K562 (cell line): ENCODE data around the gene TRMT1. TPM values are rescaled to one million over a fixed set of nuclear protein-coding genes. Genes with fewer than 3 reads are reported as not detected.

Source experiments
- BDP1 ChIP-seq: IDR thresholded peaks from 3 replicates; pipeline ENCODE4 v1.6.1; 2011; ENCODE audit not compliant: insufficient read length, insufficient read depth
- BRD4 ChIP-seq: fragments of 200-600 bp; sonication (generic); IDR thresholded peaks from 2 replicates; pipeline ENCODE4 v1.6.1; 2017; ENCODE audit warnings: inconsistent platforms
- FIP1L1 ChIP-seq: fragments of 200-400 bp; formaldehyde crosslinking; IDR thresholded peaks from 2 replicates; pipeline ENCODE4 v1.6.1; 2018; ENCODE audit warnings: mild to moderate bottlenecking, low read depth, low read length; ENCODE audit not compliant: poor library complexity, severe bottlenecking
- FOXJ2 ChIP-seq: fragments of 200-800 bp; sonication (Bioruptor generic); IDR thresholded peaks from 2 replicates; pipeline ENCODE4 v1.6.1; 2016; ENCODE audit warnings: missing genetic modification characterization, missing compliant biosample characterization
- HDAC1 ChIP-seq, 2 experiments: fragments of 450-650 bp; IDR thresholded peaks; 2 replicates each; pipeline ENCODE4 v1.6.1; 2016 to 2017; ENCODE audit warnings: inconsistent platforms in 1 of 2, mild to moderate bottlenecking in 1 of 2, moderate library complexity in 1 of 2
- KDM2B ChIP-seq: fragments of 250-450 bp; sonication (Bioruptor Pico); IDR thresholded peaks from 2 replicates; pipeline ENCODE4 v1.8.0; 2021; ENCODE audit warnings: mild to moderate bottlenecking, moderate library complexity
- PHB2 ChIP-seq: fragments of 450-650 bp; IDR thresholded peaks from 2 replicates; pipeline ENCODE4 v1.6.1; 2017; ENCODE audit warnings: low read depth
- STAT5A ChIP-seq: IDR thresholded peaks from 2 replicates; pipeline ENCODE4 v1.6.1; 2012; ENCODE audit warnings: low read length, inconsistent platforms, borderline replicate concordance
- TRIM25 ChIP-seq: fragments of 450-650 bp; IDR thresholded peaks from 2 replicates; pipeline ENCODE4 v1.7.0; 2016; ENCODE audit warnings: borderline replicate concordance
- ZNF217 ChIP-seq: sonication (generic); formaldehyde crosslinking; IDR thresholded peaks from 2 replicates; pipeline ENCODE4 v1.8.0; 2022; ENCODE audit warnings: mild to moderate bottlenecking, missing genetic modification reagents
- ZNF75A ChIP-seq: fragments of 450-650 bp; formaldehyde crosslinking; IDR thresholded peaks from 2 replicates; pipeline ENCODE4 v1.4.0; 2020; ENCODE audit warnings: mild to moderate bottlenecking
- ZNF764 ChIP-seq: fragments of 250-450 bp; sonication (Bioruptor Pico); IDR thresholded peaks from 2 replicates; pipeline ENCODE4 v1.4.0; 2020; ENCODE audit warnings: low read depth, mild to moderate bottlenecking, moderate library complexity
- ZNF766 ChIP-seq: fragments of 200-800 bp; sonication (Bioruptor generic); conservative IDR thresholded peaks from 2 replicates; pipeline ENCODE4 v1.6.1; 2016; ENCODE audit warnings: missing genetic modification characterization, missing compliant biosample characterization
- polyA plus RNA-seq, 8 experiments: library from polyadenylated mRNA; depleted of rRNA in 4 of 8; stranded (reverse) in 5 of 8; unstranded in 3 of 8; fragments of >200 nt; fragmentation: Nextera tagmentation in 2 of 8; fragmentation: Illumina TruSeq in 1 of 8; extraction: Ambion mirVana in 2 of 8; extraction: Trizol in 1 of 8; gene quantifications; 2 replicates each; pipeline versions ENCODE4 v1.2.1 to v1.2.3, GENCODE V29; 2011 to 2014; ENCODE audit warnings: inconsistent platforms in 1 of 8, missing spikeins in 1 of 8
- total RNA-seq, 7 experiments: library from RNA; depleted of rRNA in 6 of 7; stranded (reverse); fragments of >200 nt in 6 of 7; fragmentation: Illumina TruSeq in 2 of 7; extraction: Trizol in 2 of 7; gene quantifications; 2 replicates each; pipeline versions ENCODE4 v1.2.1 to v1.2.3, GENCODE V29; 2011 to 2021; ENCODE audit warnings: low replicate concordance in 1 of 7
- TF ChIP-seq, protein P1 (sequence below): fragments of 250-450 bp; sonication (Bioruptor Pico); IDR thresholded peaks from 2 replicates; pipeline ENCODE4 v1.4.0; 2020; ENCODE audit warnings: mild to moderate bottlenecking, moderate library complexity
- TF ChIP-seq, protein P2 (sequence below): IDR thresholded peaks from 2 replicates; pipeline ENCODE4 v1.6.1; 2011; ENCODE audit not compliant: insufficient read length; ENCODE audit errors: extremely low read depth
- TF ChIP-seq, protein P3 (sequence below): sonication (generic); formaldehyde crosslinking; IDR thresholded peaks from 2 replicates; pipeline ENCODE4 v1.8.1; 2022; ENCODE audit warnings: missing genetic modification reagents

TRMT1 gene
- total and polyA plus RNA-seq, 9 of the 15 experiments (the other 6 are each of a cell fraction or from before 2014, with no cell fraction given), result 5.8 to 158 (median 54.3) TPM

DNA sequence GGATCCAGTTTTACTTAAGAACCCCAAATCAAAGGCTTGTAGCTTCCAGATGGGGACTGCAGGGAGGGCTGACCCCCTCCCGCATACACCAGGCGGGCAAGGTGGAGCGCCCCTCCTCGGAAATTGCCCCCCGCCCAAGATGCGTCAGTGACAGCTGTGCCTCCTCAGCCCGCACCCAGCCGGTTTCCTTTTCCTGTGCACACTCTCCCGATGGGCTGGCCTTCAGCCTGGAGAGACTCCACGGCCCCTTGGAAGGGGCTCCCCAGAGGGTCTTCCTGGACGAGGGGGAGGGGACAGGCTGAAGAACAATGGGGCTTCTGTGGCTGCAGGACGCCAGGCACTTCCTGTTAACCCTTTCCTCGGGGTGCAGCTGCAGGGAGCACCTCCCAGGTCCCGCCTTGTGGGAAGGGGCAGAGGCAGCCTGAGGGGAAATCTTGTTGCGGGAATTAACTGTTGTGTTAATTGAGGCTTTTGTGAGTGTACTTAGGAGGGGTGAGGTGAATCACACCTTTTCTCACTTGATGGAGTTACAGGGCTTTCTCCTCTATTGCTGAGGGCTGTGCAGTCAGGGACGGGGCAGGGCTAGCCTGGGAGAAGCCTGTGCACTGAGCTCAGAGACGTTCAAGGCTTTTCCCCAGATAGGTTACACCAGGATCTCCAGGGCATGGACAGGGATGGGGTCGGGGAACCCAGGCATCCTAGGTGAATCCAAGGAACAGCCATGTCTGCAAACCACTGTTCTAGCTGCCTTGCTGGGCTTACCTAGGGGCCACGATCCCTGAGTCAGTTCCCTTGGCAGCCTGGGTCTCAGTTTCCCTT lies 48.0 kb upstream of the TRMT1 start (continued):
- TF ChIP-seq BRD4 (no peak), FOXJ2 (tag) (no peak), ZNF217 (no peak), ZNF75A (CRISPR knock-in tag) (no peak), TRIM25 (no peak), KDM2B (CRISPR knock-in tag) (no peak), BDP1 (no peak), PHB2 (no peak), STAT5A (no peak), ZNF764 (CRISPR knock-in tag) (no peak), FIP1L1 (no peak), HDAC1 (IDR thresholded peaks at IDR 0.05) (0 out of 4 replicates have a peak, but pooled peaks of 1 of the 2 experiments have one; percentile 40), ZNF766 (CRISPR knock-in tag) (peak; percentile 14; the same call in 1 of the 2 replicates)
- TF ChIP-seq, protein P1, sequence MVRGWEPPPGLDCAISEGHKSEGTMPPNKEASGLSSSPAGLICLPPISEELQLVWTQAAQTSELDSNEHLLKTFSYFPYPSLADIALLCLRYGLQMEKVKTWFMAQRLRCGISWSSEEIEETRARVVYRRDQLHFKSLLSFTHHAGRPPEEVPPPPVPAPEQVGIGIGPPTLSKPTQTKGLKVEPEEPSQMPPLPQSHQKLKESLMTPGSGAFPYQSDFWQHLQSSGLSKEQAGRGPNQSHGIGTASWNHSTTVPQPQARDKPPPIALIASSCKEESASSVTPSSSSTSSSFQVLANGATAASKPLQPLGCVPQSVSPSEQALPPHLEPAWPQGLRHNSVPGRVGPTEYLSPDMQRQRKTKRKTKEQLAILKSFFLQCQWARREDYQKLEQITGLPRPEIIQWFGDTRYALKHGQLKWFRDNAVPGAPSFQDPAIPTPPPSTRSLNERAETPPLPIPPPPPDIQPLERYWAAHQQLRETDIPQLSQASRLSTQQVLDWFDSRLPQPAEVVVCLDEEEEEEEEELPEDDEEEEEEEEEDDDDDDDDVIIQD (CRISPR knock-in tag), result no peak
- TF ChIP-seq, protein P2, sequence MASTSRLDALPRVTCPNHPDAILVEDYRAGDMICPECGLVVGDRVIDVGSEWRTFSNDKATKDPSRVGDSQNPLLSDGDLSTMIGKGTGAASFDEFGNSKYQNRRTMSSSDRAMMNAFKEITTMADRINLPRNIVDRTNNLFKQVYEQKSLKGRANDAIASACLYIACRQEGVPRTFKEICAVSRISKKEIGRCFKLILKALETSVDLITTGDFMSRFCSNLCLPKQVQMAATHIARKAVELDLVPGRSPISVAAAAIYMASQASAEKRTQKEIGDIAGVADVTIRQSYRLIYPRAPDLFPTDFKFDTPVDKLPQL, result no peak
- TF ChIP-seq, protein P3, sequence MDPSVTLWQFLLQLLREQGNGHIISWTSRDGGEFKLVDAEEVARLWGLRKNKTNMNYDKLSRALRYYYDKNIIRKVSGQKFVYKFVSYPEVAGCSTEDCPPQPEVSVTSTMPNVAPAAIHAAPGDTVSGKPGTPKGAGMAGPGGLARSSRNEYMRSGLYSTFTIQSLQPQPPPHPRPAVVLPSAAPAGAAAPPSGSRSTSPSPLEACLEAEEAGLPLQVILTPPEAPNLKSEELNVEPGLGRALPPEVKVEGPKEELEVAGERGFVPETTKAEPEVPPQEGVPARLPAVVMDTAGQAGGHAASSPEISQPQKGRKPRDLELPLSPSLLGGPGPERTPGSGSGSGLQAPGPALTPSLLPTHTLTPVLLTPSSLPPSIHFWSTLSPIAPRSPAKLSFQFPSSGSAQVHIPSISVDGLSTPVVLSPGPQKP (CRISPR knock-in tag), result no peak
